RCC 7860 (cell line): ENCODE measurements around the gene ZNF335.

Experiments used
- DNase-seq: peaks from one replicate; pipeline ENCODE4 v3.0.0-alpha.2; 2015; ENCODE audit warnings: low spot score
- FAIRE-seq: peaks from 2 replicates; lab custom pipeline; 2012; peaks lifted over from hg19 to GRCh38; lab: Jason Lieb, UNC

The ZNF335 gene

GRCh38 chr20:45974896-45975565, 3.0 kb upstream of the ZNF335 start:
- no peak for DNase-seq
- FAIRE-seq, result no peak

DNA sequence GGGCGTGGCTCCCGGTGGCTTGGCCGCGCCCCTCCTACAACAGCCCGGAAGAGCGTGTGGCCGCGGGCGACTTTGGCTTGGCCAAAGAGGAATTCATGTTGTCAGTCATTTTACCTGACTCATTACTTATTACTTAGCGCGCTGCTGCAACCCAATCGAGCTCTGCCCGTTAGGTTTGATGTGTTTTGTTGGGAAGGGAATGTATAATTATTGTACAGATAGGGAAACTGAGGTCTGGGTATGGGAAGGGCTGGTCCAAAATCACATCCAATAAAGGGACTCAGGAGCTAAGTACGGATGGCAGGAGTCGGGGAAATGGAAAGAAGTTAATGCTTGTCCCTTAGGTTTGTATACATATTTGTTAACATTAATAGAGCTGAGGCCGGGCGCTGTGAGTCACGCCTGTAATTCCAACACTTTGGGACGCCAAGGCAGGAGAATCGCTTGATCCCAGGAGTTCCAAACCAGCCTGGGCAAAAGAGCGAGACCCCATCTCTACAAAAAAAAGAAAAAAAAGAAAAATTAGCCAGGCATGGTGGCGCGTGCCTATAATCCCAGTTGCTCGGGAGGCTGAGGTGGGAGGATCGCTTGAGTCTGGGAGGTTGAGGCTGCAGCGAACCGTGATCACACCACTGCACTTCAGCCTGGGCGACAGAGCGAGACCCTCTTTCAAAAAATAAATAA, 639 bp upstream of the ZNF335 start:
- peak; percentile 95 for DNase-seq
- FAIRE-seq, result peak; percentile 87

DNA sequence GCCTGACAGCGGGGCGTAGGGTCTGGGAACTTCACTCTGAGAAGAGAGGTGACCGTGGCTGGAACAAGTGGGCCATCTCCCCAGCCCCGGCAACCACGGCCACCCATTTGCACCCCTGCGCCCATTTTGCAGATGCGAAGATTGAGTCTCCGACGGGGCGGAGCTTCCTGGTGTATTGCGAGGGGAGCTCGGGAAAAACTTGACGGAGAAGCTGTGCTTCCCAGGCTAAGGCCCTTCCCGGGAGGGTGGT, 653 bp downstream of the ZNF335 start:
- no peak for FAIRE-seq
- DNase-seq, result no peak

DNA sequence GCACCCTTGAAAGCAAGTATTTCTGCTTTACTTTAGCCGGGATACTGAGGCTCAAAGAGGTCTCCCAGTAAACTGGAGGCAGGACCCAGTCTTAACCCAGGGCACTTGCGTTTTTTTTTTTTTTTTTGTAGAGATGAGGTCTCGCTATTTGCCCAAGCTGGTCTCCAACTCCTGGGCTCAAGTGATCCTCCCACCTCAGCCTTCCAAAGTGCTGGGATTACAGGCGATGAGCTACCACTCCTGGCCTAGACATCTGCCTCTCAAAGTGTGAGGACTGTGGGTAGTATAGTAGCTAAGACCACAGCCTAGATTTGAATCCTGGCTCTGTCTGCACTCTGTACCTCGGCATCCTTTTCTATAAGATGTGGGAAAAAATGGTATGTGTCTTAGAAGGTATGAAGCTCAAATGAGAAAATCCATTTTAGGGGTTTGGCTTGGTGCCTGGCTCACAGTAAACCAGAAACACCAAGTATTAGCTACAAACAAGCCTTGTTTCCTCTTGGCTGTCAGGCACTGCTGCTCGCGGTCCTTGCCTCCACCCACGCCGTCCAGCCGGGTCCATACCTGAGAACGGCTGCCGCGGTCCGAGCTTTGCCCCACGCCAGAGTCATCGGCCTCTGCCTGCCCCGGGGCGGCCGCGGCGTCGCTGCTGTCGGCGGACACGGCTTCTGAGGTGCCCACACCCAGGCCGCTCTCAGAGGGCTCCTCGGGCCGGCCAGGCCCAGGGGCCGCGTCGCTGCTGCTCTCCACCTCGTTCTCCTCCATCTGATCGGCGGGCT, 1.2 kb downstream of the ZNF335 start:
- no peak for FAIRE-seq
- DNase-seq, result no peak

- DNase-seq, result peak; percentile 49
- no peak for FAIRE-seq
Measured at GRCh38 chr20:45969712-45970634, 2.0 kb downstream of the ZNF335 start.

DNA sequence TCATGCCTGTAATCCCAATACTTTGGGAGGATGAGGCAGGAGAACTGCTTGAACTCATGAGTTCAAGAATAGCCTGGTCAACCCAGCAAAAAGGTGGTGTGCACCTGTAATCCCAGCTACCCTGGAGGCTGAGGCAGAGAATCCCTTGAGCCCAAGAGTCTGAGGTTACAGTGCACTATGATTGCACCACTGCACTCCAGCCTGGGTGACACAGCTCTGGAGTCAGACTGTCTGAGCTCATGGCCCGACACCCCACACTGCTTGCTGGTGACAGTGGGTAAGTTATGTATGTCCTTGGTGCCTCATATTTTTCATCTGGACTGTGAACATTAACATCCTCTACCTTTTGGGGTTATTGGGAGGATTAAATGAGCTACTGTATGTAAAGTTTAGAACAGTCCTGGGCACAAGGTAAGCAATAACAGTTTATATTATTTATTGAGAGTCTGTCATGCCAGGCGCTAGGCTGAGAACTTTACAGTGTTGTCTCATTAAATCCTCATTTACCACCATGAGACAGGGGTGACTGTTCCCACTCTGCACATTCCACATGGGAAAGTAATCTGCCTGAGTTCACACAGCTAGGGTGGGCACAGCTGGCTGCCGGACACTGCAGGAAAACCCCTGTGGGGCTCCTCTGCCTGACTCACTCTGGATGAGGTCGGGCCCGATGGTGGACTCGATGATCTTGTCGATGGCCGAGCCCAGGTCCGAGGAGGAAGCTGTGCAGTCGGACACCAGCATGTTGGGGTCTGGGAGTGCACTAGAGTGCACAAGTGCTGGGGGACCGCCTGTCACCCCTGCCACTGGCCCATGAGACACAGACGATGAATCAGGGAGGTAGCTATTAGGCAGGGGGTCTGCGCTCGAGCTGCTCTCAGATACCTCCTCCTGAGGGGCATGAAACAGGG, 2.9 kb downstream of the ZNF335 start:
- FAIRE-seq (no peak), DNase-seq (peak; percentile 85)

GRCh38 chr20:45968081-45968671, 3.8 kb downstream of the ZNF335 start:
- DNase-seq (peak; percentile 44), FAIRE-seq (no peak)

DNA sequence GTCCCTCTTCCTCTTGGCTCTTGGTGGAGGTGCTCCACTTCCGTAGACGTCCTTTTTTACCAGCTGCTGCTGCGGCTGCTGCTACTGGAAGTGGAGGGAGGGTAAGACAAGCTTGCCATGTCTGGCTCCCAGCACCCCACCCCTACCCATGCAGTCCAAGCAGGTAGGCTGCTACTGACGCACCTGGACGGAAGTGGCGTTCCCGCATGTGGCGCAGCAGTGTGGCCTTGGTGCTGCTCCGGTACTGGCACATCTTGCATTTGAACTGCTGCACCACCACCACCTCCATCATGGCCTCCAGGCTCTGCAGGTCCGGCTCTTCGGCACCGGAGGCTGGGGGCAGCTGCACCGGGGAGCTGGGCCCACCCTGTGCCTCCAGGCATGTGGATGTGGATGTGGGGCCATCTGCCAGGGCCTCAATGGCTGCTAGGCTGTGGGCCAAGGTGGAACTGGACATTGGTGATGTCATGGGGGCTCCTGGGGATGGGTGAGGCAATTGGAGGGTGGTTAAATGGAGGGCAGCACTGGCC, 4.4 kb downstream of the ZNF335 start:
- DNase-seq, result no peak
- FAIRE-seq, result no peak

DNA sequence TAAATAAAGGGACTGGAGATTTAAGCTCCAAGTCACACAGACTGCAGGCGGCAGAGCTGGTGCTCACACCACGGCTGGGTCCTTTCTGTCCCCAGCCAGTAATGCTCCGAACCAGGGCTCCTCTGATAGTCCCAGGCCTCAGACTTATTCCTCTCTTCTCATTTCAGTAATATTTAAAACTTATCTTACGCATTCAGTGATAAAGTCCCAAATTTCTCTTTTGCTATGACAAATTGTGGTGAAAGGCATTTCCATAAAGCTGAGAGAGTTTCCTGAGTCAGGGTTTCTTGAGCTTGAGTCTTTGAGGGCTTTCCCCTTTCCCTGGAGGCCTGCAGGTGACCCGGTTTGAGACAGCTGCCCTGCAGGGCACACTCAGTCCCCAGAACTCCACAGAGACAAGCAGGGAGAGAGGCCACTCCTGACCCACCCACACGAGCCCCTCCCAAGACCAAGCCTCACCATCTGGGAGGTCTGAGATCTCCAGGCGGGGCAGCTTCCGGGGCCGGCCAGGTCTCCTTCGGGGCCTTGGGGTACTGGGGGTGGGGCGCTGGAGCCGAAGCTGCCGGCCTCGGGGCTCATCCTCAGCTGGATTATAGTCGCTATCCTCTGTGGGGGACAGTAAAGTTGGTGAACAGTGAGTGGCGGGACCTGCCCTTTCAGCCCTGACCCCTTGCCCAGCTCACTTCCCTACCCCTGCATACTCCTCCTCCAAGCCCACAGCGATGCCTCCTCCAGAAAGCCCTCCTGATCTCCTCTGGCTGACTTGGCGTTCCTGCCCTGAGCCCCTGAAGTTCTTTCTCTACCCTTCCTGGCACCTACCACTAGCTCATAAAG, 6.6 kb downstream of the ZNF335 start:
- FAIRE-seq, result no peak
- DNase-seq, result no peak

- FAIRE-seq (no peak), DNase-seq (no peak)
Measured at GRCh38 chr20:45964006-45964400, 8.0 kb downstream of the ZNF335 start.

DNA sequence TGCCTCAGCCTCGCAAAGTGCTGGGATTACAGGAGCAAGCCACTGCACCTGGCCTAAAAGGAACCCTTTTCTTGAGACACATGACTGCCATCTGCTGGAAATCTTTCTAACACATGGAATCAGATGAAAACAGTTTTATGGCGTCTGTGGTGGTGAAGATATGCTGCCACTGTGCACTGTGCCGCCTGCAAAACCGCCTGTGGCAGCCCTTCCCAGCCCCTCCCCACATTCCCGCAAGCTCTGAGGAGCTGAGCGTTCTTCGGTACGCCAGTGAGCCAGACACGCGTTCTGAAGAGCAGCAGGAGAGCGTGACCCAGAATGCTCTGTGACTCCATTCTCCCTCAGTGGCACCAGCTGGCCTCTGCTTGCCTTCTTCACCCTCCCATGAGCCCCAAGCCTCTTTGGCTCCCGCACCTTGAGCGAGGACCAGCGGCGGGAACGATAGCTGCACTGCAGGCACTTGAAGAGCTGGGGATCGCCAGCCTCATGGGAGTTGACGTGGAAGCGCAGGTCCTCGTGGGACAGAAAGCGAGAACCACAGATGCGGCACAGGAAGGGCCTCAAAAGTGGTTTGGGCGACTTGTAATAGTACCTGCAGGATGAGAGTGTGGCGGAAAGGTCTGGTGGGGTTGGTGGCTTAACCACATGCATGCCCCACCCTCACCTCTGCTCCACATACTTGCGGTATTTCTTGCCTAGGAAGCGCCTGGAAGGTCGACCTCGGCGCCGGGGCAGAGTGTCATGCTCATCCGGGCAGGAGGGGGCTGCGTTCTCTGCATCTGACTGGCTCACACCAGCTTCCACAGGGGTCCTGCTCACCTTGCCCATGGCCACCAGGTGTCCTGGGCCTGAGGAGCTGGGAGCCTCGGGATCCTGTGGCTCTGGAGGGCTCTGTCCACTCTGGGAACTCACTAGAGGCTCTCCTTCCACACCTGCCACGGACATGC, 8.7 kb downstream of the ZNF335 start:
- DNase-seq (peak; percentile 24), FAIRE-seq (no peak)

- no peak for FAIRE-seq
Measured at GRCh38 chr20:45962031-45962755, 9.8 kb downstream of the ZNF335 start.

DNA sequence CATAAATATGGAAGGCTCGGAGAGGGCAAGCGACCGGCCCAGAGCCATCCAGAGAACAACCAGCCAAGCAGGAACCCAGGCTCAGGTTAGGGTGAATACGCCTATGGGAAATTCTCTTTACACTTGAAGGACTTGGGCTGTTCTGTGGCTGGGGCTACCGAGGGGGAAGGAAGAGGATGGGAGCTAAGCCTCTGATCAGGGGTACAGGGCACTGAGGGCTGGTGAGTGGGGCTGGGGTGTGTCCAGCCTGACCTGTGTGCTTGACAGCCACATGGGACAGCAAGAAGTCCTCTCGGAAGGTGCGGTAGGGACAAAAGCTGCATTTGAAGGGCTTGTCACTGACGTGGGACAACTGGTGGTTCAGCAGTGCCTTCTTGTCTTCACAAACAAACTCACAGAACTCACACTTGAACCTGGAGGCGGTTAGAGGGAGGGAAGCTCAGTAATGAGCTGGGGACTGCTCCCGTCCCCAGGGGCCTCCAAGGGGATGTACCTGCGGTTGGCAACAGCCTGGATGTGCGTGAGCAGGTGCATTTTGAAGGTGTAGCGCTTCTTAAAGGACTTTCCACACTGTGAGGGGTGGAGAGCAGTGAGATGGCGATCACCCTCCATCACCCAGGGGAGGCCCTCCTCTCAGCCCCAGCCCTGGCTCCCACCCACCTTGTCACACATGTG, 11.9 kb downstream of the ZNF335 start:
- FAIRE-seq (no peak), DNase-seq (no peak)

More at GRCh38 chr20:45962031-45962755, 9.8 kb downstream of the ZNF335 start:
- DNase-seq, result no peak

DNA sequence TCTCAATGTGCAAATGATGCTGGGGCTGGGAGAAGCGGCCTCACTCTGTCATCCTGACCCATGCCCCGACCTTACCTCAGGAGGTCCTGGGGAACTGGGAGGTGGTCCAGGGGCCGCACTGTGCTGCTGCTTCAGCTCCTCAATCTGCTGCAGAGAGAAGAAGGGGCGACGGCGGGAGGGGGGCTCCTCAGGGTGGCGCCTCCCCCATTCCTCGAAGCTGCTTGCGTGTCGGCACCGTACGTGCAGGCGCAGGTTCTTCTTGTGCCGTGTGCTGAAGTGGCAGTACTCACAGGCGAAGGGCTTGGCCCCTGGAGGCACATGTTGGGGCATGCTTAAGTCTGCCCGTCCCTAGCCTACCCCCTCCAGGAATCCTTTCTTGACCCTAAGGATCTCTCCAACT, 12.9 kb downstream of the ZNF335 start:
- FAIRE-seq (no peak), DNase-seq (no peak)

DNA sequence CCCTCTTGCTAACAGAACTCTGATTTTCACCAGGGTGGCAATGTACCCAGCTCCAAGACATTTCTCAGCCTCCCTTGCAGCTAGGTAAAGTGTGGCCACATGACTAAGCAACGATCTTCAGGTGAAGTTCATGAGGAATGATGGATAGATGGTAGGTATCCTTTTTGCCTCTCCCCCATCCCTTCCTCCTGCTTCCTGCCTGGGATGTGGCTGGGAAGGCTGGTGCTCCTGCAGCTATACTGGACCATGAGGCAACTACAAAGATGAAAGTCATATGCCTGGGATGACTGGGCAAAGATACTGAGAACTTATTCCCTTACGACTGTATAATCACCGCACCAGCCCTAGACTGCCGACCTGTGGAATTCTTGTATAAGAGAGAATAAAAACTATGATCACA, 13.4 kb downstream of the ZNF335 start:
- FAIRE-seq (no peak), DNase-seq (no peak)
